IMR-90 (cell line): Measurements from ENCODE around the gene CASZ1. TPM values are rescaled to one million over a fixed set of nuclear protein-coding genes. Genes with fewer than 3 reads are reported as not detected.

Experiments used
- ATAC-seq: fragments of 200-7000 bp; cut with Tn5 transposase; 2 replicates; pipeline ENCODE4 v1.9.1; 2020; ENCODE audit warnings: low read depth, mild to moderate bottlenecking, moderate library complexity
- BruUV-seq: library from RNA; stranded (reverse); fragments of 400-500 nt; replicated peaks from 2 replicates; lab custom pipeline; 2021; lab: Mats Ljungman, UMichigan
- CTCF ChIA-PET: fragments of 300-600 bp; formaldehyde crosslinking; extraction: SDS; loops from one replicate; lab custom pipeline; 2021; ENCODE audit warnings: antibody characterized with exemption; lab: Yijun Ruan, JAX
- POLR2A ChIA-PET: fragments of 300-600 bp; sonication (Branson Sonifier 250); formaldehyde crosslinking; loops from one replicate; lab custom pipeline; 2022; ENCODE audit warnings: antibody characterized with exemption; ENCODE audit not compliant: unreplicated experiment; lab: Charles Lee
- DNase-seq: peaks from one replicate; pipeline ENCODE4 v3.0.0; 2013
- H2AFZ ChIP-seq: replicated peaks from 2 replicates; pipeline ENCODE3; 2013; ENCODE audit warnings: low read length, mild to moderate bottlenecking; ENCODE audit not compliant: poor library complexity
- H2AK5ac ChIP-seq: 2 replicates; pipeline ENCODE4 v1.6.1; 2013; ENCODE audit warnings: low read depth, low read length, inconsistent platforms
- H2AK9ac ChIP-seq: replicated peaks from 2 replicates; pipeline ENCODE3; 2013; ENCODE audit warnings: mild to moderate bottlenecking, low read depth, low read length, moderate library complexity; ENCODE audit not compliant: poor library complexity
- H2BK120ac ChIP-seq: 2 replicates; pipeline ENCODE4 v1.6.1; 2013; ENCODE audit warnings: low read depth, low read length, inconsistent platforms
- H2BK15ac ChIP-seq: 3 replicates; pipeline ENCODE4 v1.6.1; 2013; ENCODE audit warnings: low read depth, low read length, inconsistent platforms
- H2BK20ac ChIP-seq: 2 replicates; pipeline ENCODE4 v1.6.1; 2013; ENCODE audit warnings: low read depth, mild to moderate bottlenecking, inconsistent platforms, low read length, moderate library complexity
- H2BK5ac ChIP-seq: 2 replicates; pipeline ENCODE4 v1.6.1; 2013; ENCODE audit warnings: mild to moderate bottlenecking, low read depth, low read length, inconsistent platforms; ENCODE audit not compliant: poor library complexity, severe bottlenecking
- H3K14ac ChIP-seq: replicated peaks from 2 replicates; pipeline ENCODE4 v1.6.1; 2013; ENCODE audit warnings: low read depth, low read length, inconsistent platforms
- H3K18ac ChIP-seq: 2 replicates; pipeline ENCODE4 v1.6.1; 2013; ENCODE audit warnings: low read depth, low read length, control low read depth
- H3K23ac ChIP-seq: 2 replicates; pipeline ENCODE4 v1.6.1; 2013; ENCODE audit warnings: low read depth, low read length, inconsistent platforms
- H3K27ac ChIP-seq: 2 replicates; pipeline ENCODE4 v1.5.1; 2013; ENCODE audit warnings: mild to moderate bottlenecking, control low read depth, low read length; ENCODE audit not compliant: insufficient read depth
- H3K27me3 ChIP-seq: 2 replicates; pipeline ENCODE4 v1.6.1; 2013; ENCODE audit warnings: low read length; ENCODE audit not compliant: control insufficient read depth, insufficient read depth
- H3K36me3 ChIP-seq: 2 replicates; pipeline ENCODE4 v1.6.1; 2013; ENCODE audit warnings: low read length, mixed read lengths; ENCODE audit not compliant: control insufficient read depth, insufficient read depth
- H3K4ac ChIP-seq: 2 replicates; pipeline ENCODE4 v1.6.1; 2013; ENCODE audit warnings: low read depth, low read length, inconsistent platforms
- H3K4me1 ChIP-seq: 2 replicates; pipeline ENCODE4 v1.6.1; 2013; ENCODE audit warnings: low read length, mixed read lengths; ENCODE audit not compliant: control insufficient read depth, insufficient read depth
- H3K4me2 ChIP-seq: 2 replicates; pipeline ENCODE4 v1.6.1; 2013; ENCODE audit warnings: low read depth, mild to moderate bottlenecking, control low read depth, low read length, moderate library complexity
- H3K4me3 ChIP-seq: 2 replicates; pipeline ENCODE4 v1.5.1; 2013; ENCODE audit warnings: low read depth, mild to moderate bottlenecking, control low read depth, low read length, moderate library complexity; ENCODE audit not compliant: insufficient read depth
- H3K56ac ChIP-seq: 2 replicates; pipeline ENCODE4 v1.6.1; 2013; ENCODE audit warnings: low read length, inconsistent platforms; ENCODE audit not compliant: insufficient read depth; ENCODE audit errors: extremely low read depth
- H3K79me1 ChIP-seq, 2 experiments: 2 replicates each; pipeline ENCODE4 v1.6.1; 2013; ENCODE audit warnings: low read length in 2 of 2, inconsistent platforms in 1 of 2, low read depth in 1 of 2
- H3K9ac ChIP-seq: 2 replicates; pipeline ENCODE4 v1.6.1; 2013; ENCODE audit warnings: low read depth, low read length, control low read depth
- H3K9me1 ChIP-seq: 2 replicates; pipeline ENCODE4 v1.6.1; 2013; ENCODE audit warnings: low read length, inconsistent platforms; ENCODE audit not compliant: insufficient read depth
- H3K9me3 ChIP-seq: 2 replicates; pipeline ENCODE4 v1.6.1; 2013; ENCODE audit warnings: low read length; ENCODE audit not compliant: control insufficient read depth, insufficient read depth
- H4K20me1 ChIP-seq: 2 replicates; pipeline ENCODE4 v1.6.1; 2013; ENCODE audit warnings: low read length, inconsistent platforms; ENCODE audit not compliant: insufficient read depth
- H4K5ac ChIP-seq: 2 replicates; pipeline ENCODE4 v1.6.1; 2013; ENCODE audit warnings: mild to moderate bottlenecking, low read depth, low read length, control low read depth
- H4K8ac ChIP-seq, 2 experiments: 2 replicates each; pipeline ENCODE4 v1.6.1; 2013; ENCODE audit warnings: low read depth in 2 of 2, low read length in 2 of 2, control low read depth in 1 of 2, inconsistent platforms in 1 of 2
- H4K91ac ChIP-seq: 2 replicates; pipeline ENCODE4 v1.6.1; 2013; ENCODE audit warnings: low read depth, low read length, inconsistent platforms; ENCODE audit not compliant: insufficient read depth
- BHLHE40 ChIP-seq: fragments of 150-350 bp; IDR thresholded peaks from 2 replicates; pipeline ENCODE4 v1.6.1; 2016; ENCODE audit warnings: mild to moderate bottlenecking, low read depth, low read length
- CEBPB ChIP-seq: IDR thresholded peaks from 2 replicates; pipeline ENCODE4 v1.6.1; 2012; ENCODE audit warnings: low read depth, low read length, improper control_type of control experiment
- CHD1 ChIP-seq: IDR thresholded peaks from 2 replicates; pipeline ENCODE4 v1.6.1; 2012; ENCODE audit warnings: low read depth, low read length, improper control_type of control experiment
- CTCF ChIP-seq: conservative IDR thresholded peaks from 2 replicates; pipeline ENCODE4 v1.5.1; 2012; ENCODE audit warnings: mild to moderate bottlenecking, low read depth, low read length, improper control_type of control experiment
- FOS ChIP-seq: fragments of 150-350 bp; IDR thresholded peaks from 2 replicates; pipeline ENCODE4 v1.6.1; 2016; ENCODE audit warnings: low read depth, low read length
- MAFK ChIP-seq: IDR thresholded peaks from 2 replicates; pipeline ENCODE4 v1.6.1; 2012; ENCODE audit warnings: low read depth, low read length, improper control_type of control experiment
- MXI1 ChIP-seq: IDR thresholded peaks from 2 replicates; pipeline ENCODE4 v1.6.1; 2012; ENCODE audit warnings: low read depth, mild to moderate bottlenecking, low read length, moderate library complexity, borderline replicate concordance
- NFE2L2 ChIP-seq: fragments of 150-350 bp; IDR thresholded peaks from 2 replicates; pipeline ENCODE4 v1.6.1; 2016; ENCODE audit warnings: low read depth, mild to moderate bottlenecking, low read length
- POLR2A ChIP-seq: IDR thresholded peaks from 2 replicates; pipeline ENCODE4 v1.6.1; 2012; ENCODE audit warnings: mild to moderate bottlenecking, low read depth, low read length
- RAD21 ChIP-seq: IDR thresholded peaks from 2 replicates; pipeline ENCODE4 v1.6.1; 2012; ENCODE audit warnings: low read length, improper control_type of control experiment
- RCOR1 ChIP-seq: IDR thresholded peaks from 2 replicates; pipeline ENCODE4 v1.6.1; 2012; ENCODE audit warnings: mild to moderate bottlenecking, low read length, improper control_type of control experiment; ENCODE audit not compliant: insufficient replicate concordance
- RFX5 ChIP-seq: IDR thresholded peaks from 2 replicates; pipeline ENCODE4 v1.8.0; 2012; ENCODE audit warnings: low read depth, mild to moderate bottlenecking, low read length, moderate library complexity
- SMC3 ChIP-seq: fragments of 150-350 bp; IDR thresholded peaks from 2 replicates; pipeline ENCODE4 v1.6.1; 2016; ENCODE audit warnings: low read depth, mild to moderate bottlenecking, antibody characterized with exemption, low read length, moderate library complexity
- USF2 ChIP-seq: fragments of 150-350 bp; IDR thresholded peaks from 2 replicates; pipeline ENCODE4 v1.6.1; 2017; ENCODE audit warnings: mild to moderate bottlenecking, antibody characterized with exemption, low read length, low read depth
- WGBS, 2 experiments: methylation state at CpG; one replicate each; pipeline versions ENCODE4 v1.1.5 to v1.1.7; 2013; ENCODE audit warnings: missing lambda C conversion rate in 2 of 2; ENCODE audit not compliant: insufficient read length in 1 of 2; ENCODE audit errors: extremely low coverage in 2 of 2; 5-methylcytosine and 5-hydroxymethylcytosine counted together
- dilution Hi-C: fragments of 300-500 bp; cut with HindIII; formaldehyde crosslinking; loops from one replicate; pipeline ENCODE4 v1.14.3; 2018; ENCODE audit warnings: low sequenced_read_pairs; ENCODE audit not compliant: unreplicated experiment
- in situ Hi-C: fragments of 300-500 bp; cut with MboI; formaldehyde crosslinking; loops from 3 replicates; pipeline ENCODE4 v1.14.3; 2019; ENCODE audit warnings: low sequenced_read_pairs, inconsistent platforms, mixed read lengths
- intact Hi-C: fragments of 100-400 bp; cut with micrococcal nuclease; formaldehyde crosslinking; loops from 2 replicates; pipeline ENCODE4 v1.10.0; 2022
- polyA plus RNA-seq, 3 experiments: library from polyadenylated mRNA; depleted of rRNA; stranded (reverse); fragments of >200 nt; gene quantifications; 2 replicates each; pipeline ENCODE4 v1.2.3, GENCODE V29; 2012; ENCODE audit warnings: low replicate concordance in 1 of 3
- total RNA-seq: library from RNA; depleted of rRNA; stranded (reverse); fragments of >200 nt; gene quantifications from 2 replicates; pipeline ENCODE4 v1.2.3, GENCODE V29; 2012
- TF ChIP-seq, protein P1 (sequence below): fragments of 150-350 bp; IDR thresholded peaks from 2 replicates; pipeline ENCODE4 v1.6.1; 2016; ENCODE audit warnings: low read depth, mild to moderate bottlenecking, low read length, moderate library complexity, borderline replicate concordance

CASZ1 gene
- total and polyA plus RNA-seq, 2 of the 4 experiments (the other 2 are of a cell fraction) = 0.18 to 0.24 TPM

DNA sequence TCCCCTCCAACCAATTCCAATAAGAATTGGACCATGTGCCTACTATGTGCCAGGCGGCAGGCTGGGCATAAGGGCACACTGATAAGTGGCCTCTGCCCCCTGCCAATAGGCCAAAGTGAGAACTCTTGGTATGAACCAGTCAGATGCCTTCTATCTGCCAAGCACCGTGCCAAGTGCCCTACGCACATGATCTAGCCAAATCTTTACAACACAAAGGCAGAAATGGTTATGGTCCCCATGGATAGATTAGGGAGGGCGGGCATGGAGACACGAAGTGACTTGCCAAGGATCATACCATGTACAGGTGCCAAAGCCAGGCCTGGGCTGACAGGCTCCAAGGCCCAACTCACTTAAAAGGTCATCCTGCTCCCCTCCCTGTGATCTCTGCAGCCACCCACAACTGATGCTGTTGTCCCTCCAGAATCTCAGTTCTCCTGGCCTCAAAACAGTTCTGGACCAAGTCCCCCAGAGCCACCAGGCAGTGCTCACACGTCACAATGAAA is 32.1 kb downstream of the CASZ1 start:
- no peak overlapping the region for H4K5ac ChIP-seq
- no peaks in the 10 kb centered on the region for H3K36me3 ChIP-seq
- H3K27ac ChIP-seq = no peak overlapping the region
- no peak overlapping the region for H2BK15ac ChIP-seq
- POLR2A ChIA-PET = no interaction called here
- ATAC-seq = no peak
- CTCF ChIA-PET = no interaction called here
- H4K8ac ChIP-seq = no peak overlapping the region
- H3K79me1 ChIP-seq = no peaks in the 10 kb centered on the region
- H2AFZ ChIP-seq = no peak overlapping the region
- H4K91ac ChIP-seq = no peak overlapping the region
- no peaks in the 10 kb centered on the region for H4K20me1 ChIP-seq
- H3K56ac ChIP-seq = no peak overlapping the region
- H3K9me1 ChIP-seq = no peaks in the 10 kb centered on the region; the same call in 1 of the 2 replicates
- H2BK120ac ChIP-seq = no peak overlapping the region
- TF ChIP-seq MAFK (no peak), SMC3 (no peak), RFX5 (no peak), RAD21 (no peak), CTCF (no peak), POLR2A (no peak), CHD1 (no peak), RCOR1 (no peak), MXI1 (no peak), FOS (no peak), BHLHE40 (no peak), NFE2L2 (no peak), CEBPB (no peak), USF2 (no peak)
- TF ChIP-seq, protein P1, sequence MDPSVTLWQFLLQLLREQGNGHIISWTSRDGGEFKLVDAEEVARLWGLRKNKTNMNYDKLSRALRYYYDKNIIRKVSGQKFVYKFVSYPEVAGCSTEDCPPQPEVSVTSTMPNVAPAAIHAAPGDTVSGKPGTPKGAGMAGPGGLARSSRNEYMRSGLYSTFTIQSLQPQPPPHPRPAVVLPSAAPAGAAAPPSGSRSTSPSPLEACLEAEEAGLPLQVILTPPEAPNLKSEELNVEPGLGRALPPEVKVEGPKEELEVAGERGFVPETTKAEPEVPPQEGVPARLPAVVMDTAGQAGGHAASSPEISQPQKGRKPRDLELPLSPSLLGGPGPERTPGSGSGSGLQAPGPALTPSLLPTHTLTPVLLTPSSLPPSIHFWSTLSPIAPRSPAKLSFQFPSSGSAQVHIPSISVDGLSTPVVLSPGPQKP = no peak
- H3K18ac ChIP-seq = no peak overlapping the region
- in situ Hi-C loops = no loop called here
- intact Hi-C loops = no loop called here
- 79% methylated on average over 3 of the region's 6 CpGs; no CpG with 5 or more reads in 1 of the 2 experiments for WGBS, 2 experiments
- H3K4me3 ChIP-seq = no peak overlapping the region
- no peak overlapping the region for H3K4ac ChIP-seq
- no peak overlapping the region for H2BK20ac ChIP-seq
- dilution Hi-C loops = no loop called here
- no peak overlapping the region for H2AK9ac ChIP-seq
- H3K9me3 ChIP-seq = no peaks in the 10 kb centered on the region
- no TSS peak for BruUV-seq
- no peak overlapping the region for H3K9ac ChIP-seq
- H3K4me2 ChIP-seq = no peak overlapping the region
- H2BK5ac ChIP-seq = no peak overlapping the region
- H3K23ac ChIP-seq = no peak overlapping the region
- H3K14ac ChIP-seq = no peak overlapping the region
- H3K27me3 ChIP-seq = peaks cover 47% of the 10 kb centered on the region
- no peak for DNase-seq
- H3K4me1 ChIP-seq = no peaks in the 10 kb centered on the region
- H2AK5ac ChIP-seq = no peak overlapping the region
